AG04450 (cell line): ENCODE results near the gene TMEM135. TPM values are rescaled to one million over a fixed set of nuclear protein-coding genes. Genes with fewer than 3 reads are reported as not detected.

Source experiments
- CTCF ChIA-PET: fragments of 300-600, 350-600 bp; formaldehyde crosslinking; extraction: SDS; loops from one replicate; lab custom pipeline; 2022; ENCODE audit warnings: antibody characterized with exemption, inconsistent platforms; lab: Charles Lee
- POLR2A ChIA-PET: fragments of 350-600 bp; formaldehyde crosslinking; extraction: SDS; loops from one replicate; lab custom pipeline; 2021; ENCODE audit warnings: antibody characterized with exemption, inconsistent platforms; lab: Yijun Ruan, JAX
- DNase-seq: peaks from one replicate; pipeline ENCODE4 v3.0.0-alpha.2; 2011; ENCODE audit warnings: low read depth, low spot score
- H3K27ac ChIP-seq: one replicate; pipeline ENCODE4 v1.5.1; 2012; ENCODE audit warnings: low read depth, low read length, control low read depth
- H3K27me3 ChIP-seq: one replicate; pipeline ENCODE4 v1.6.0; 2012; ENCODE audit warnings: low read length; ENCODE audit not compliant: control insufficient read depth, insufficient read depth
- H3K4me3 ChIP-seq: 2 replicates; pipeline ENCODE4 v1.5.1; 2011; ENCODE audit warnings: mild to moderate bottlenecking, low read depth, low read length, control low read depth
- H3K9me3 ChIP-seq: 2 replicates; pipeline ENCODE4 v1.5.1; 2012; ENCODE audit warnings: low read length; ENCODE audit not compliant: control insufficient read depth, insufficient read depth
- CTCF ChIP-seq: IDR thresholded peaks from 2 replicates; pipeline ENCODE4 v1.5.1; 2011; ENCODE audit warnings: low read depth, low read length, control low read depth, inconsistent platforms
- polyA plus RNA-seq: library from polyadenylated mRNA; depleted of rRNA; stranded (reverse); fragments of >200 nt; gene quantifications from 2 replicates; pipeline ENCODE4 v1.2.3, GENCODE V29; 2011

Gene TMEM135
- polyA plus RNA-seq, 1 experiment, result 12.6 TPM

- ChIA-PET CTCF (interaction anchor here (0.6 kb wide), 1 partner anchor 220 kb away, joined by 3 read pairs; no protein-coding TSS in a partner anchor), POLR2A (no interaction called here)
- Histone ChIP-seq H3K27ac (no peak overlapping the region), H3K27me3 (no peaks in the 10 kb centered on the region), H3K9me3 (no peaks in the 10 kb centered on the region), H3K4me3 (no peak overlapping the region)
- DNase-seq, result no peak
- TF ChIP-seq CTCF, result no peak
Measured at GRCh38 chr11:87203907-87204602, 166.3 kb downstream of the TMEM135 start.

- no peak overlapping the region for H3K27ac ChIP-seq
- H3K27me3 ChIP-seq, result no peaks in the 10 kb centered on the region
- H3K9me3 ChIP-seq, result no peaks in the 10 kb centered on the region
- DNase-seq, result no peak
- H3K4me3 ChIP-seq, result no peak overlapping the region
- ChIA-PET POLR2A (no interaction called here), CTCF (no interaction called here)
- no peak for TF ChIP-seq CTCF
Measured at GRCh38 chr11:87212891-87213290, 175.2 kb downstream of the TMEM135 start.

DNA sequence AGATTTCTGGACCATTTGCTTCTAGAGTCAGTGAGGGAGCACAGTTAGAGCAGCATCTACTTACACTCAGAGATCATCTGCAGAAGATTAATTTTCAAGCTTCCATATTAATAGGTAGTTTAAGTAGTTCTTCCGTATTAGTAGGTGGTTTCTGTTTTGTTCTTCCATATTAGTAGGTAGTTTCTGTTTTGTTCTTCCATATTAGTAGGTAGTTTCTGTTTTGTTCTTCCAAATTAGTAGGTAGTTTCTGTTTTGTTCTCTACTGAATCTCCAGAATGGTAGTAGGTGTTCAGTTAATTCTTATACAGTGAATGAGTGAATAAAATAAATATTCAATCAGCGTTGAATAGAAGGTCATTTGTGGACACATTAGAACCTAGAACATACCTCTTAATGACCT is 175.7 kb downstream of the TMEM135 start:
- Histone ChIP-seq H3K9me3 (no peaks in the 10 kb centered on the region), H3K27me3 (no peaks in the 10 kb centered on the region), H3K27ac (no peak overlapping the region), H3K4me3 (no peak overlapping the region)
- ChIA-PET CTCF (no interaction called here), POLR2A (no interaction called here)
- no peak for DNase-seq
- no peak for TF ChIP-seq CTCF

- no peaks in the 10 kb centered on the region for H3K27me3 ChIP-seq
- DNase-seq, result no peak
- TF ChIP-seq CTCF, result no peak
- H3K9me3 ChIP-seq, result no peaks in the 10 kb centered on the region
- H3K4me3 ChIP-seq, result no peak overlapping the region
- POLR2A ChIA-PET, result no interaction called here
- CTCF ChIA-PET, result no interaction called here
- no peak overlapping the region for H3K27ac ChIP-seq
Measured at GRCh38 chr11:87215236-87215635, 177.5 kb downstream of the TMEM135 start.

GRCh38 chr11:87219266-87219665 is 181.5 kb downstream of the TMEM135 start:
- ChIA-PET POLR2A (no interaction called here), CTCF (no interaction called here)
- no peak for TF ChIP-seq CTCF
- Histone ChIP-seq H3K27ac (no peak overlapping the region), H3K27me3 (no peaks in the 10 kb centered on the region), H3K4me3 (no peak overlapping the region), H3K9me3 (no peaks in the 10 kb centered on the region)
- no peak for DNase-seq
